HL-60/S4 treated with phorbol 12-myristate 13-acetate at 8.2 ng/mL for 4 days and 3 days (cell line): ENCODE measurements around the gene SH3RF1.
"Not testable (repeated sequence)": the region's sequence is repeated elsewhere in the genome, so short reads cannot be mapped to it uniquely, and the experiment has no call there.

ENCODE experiments used
- in situ Hi-C: fragments of 300-500 bp; cut with MboI; formaldehyde crosslinking; loops from 2 replicates; pipeline ENCODE4 v1.15.0; 2022; ENCODE audit warnings: low sequenced_read_pairs

Gene SH3RF1

GRCh38 chr4:169270810-169271691 is at the start of gene SH3RF1:
Gene SH3RF1 (minus strand): TSS chr4:169270956. CDS start chr4:169269212, 1,744 bp downstream.
- in situ Hi-C loops = no loop called here

- in situ Hi-C loops = no loop called here
These were observed 45.0 kb upstream of the SH3RF1 start for GRCh38 chr4:169315530-169316343.

GRCh38 chr4:169314906-169315305 is 44.1 kb upstream of the SH3RF1 start:
- in situ Hi-C loops = no loop called here

GRCh38 chr4:169313732-169314131 is 43.0 kb upstream of the SH3RF1 start:
- in situ Hi-C loops = no loop called here

- in situ Hi-C loops = no loop called here
These were observed 42.1 kb upstream of the SH3RF1 start for GRCh38 chr4:169312690-169313422.

GRCh38 chr4:169311643-169312365 is 41.0 kb upstream of the SH3RF1 start:
- in situ Hi-C loops = no loop called here

- in situ Hi-C loops = no loop called here
These were observed 38.7 kb upstream of the SH3RF1 start for GRCh38 chr4:169309326-169309967.

GRCh38 chr4:169307576-169307975 is 36.8 kb upstream of the SH3RF1 start:
- in situ Hi-C loops = no loop called here

GRCh38 chr4:169305651-169306050 is 34.9 kb upstream of the SH3RF1 start:
- in situ Hi-C loops = no loop called here

GRCh38 chr4:169305173-169305572 is 34.4 kb upstream of the SH3RF1 start:
- in situ Hi-C loops = no loop called here

GRCh38 chr4:169295822-169296221 is 25.1 kb upstream of the SH3RF1 start:
- in situ Hi-C loops = no loop called here

- in situ Hi-C loops = no loop called here
These were observed 22.8 kb upstream of the SH3RF1 start for GRCh38 chr4:169293343-169294176.

- in situ Hi-C loops = not testable (repeated sequence)
These were observed 17.2 kb upstream of the SH3RF1 start for GRCh38 chr4:169287983-169288382.

- in situ Hi-C loops = no loop called here
These were observed 16.0 kb upstream of the SH3RF1 start for GRCh38 chr4:169286562-169287301.

- in situ Hi-C loops = no loop called here
These were observed 12.4 kb upstream of the SH3RF1 start for GRCh38 chr4:169283114-169283509.

- in situ Hi-C loops = no loop called here
These were observed 11.8 kb upstream of the SH3RF1 start for GRCh38 chr4:169282429-169283113.

- in situ Hi-C loops = no loop called here
These were observed 8.4 kb upstream of the SH3RF1 start for GRCh38 chr4:169279108-169279507.

GRCh38 chr4:169278624-169279023 is 7.9 kb upstream of the SH3RF1 start:
- in situ Hi-C loops = no loop called here
